Fibroblast of skin of back (primary cell): ENCODE data around the gene SEC16A.

Source experiments
- DNase-seq: peaks from one replicate; pipeline ENCODE4 v3.0.0-alpha.2; 2013

The SEC16A gene

GRCh38 chr9:136399176-136400037, 83.4 kb downstream of the SEC16A start:
- no peak for DNase-seq

DNA sequence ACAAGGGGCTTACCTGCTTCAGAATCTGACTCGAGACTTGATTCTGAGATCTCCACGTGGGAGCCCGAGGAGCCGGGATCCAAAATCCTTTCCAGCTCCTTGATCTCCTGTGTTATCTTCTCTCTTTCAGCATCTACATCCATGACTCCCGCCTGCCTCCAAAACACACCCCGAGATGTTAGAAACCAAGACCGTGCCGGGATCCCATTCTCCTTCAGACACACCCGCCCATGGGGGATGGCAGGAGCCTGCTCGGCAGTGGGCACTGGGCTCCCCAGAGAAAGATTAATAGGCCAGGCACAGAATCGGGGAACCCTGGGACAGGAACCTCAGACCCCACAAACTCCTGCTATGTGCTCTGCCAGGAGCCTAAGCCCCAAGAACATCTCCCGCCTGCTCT, 84.6 kb downstream of the SEC16A start:
- no peak for DNase-seq

GRCh38 chr9:136397643-136398042, 85.2 kb downstream of the SEC16A start:
- no peak for DNase-seq

GRCh38 chr9:136396219-136396515, 86.7 kb downstream of the SEC16A start:
- no peak for DNase-seq

GRCh38 chr9:136395345-136396218, 87.3 kb downstream of the SEC16A start:
- DNase-seq: no peak

GRCh38 chr9:136395020-136395340, 87.9 kb downstream of the SEC16A start:
- no peak for DNase-seq

GRCh38 chr9:136394312-136395019, 88.4 kb downstream of the SEC16A start:
- no peak for DNase-seq

GRCh38 chr9:136393531-136393930, 89.3 kb downstream of the SEC16A start:
- no peak for DNase-seq

GRCh38 chr9:136392538-136393449, 90.0 kb downstream of the SEC16A start:
- DNase-seq: no peak

DNA sequence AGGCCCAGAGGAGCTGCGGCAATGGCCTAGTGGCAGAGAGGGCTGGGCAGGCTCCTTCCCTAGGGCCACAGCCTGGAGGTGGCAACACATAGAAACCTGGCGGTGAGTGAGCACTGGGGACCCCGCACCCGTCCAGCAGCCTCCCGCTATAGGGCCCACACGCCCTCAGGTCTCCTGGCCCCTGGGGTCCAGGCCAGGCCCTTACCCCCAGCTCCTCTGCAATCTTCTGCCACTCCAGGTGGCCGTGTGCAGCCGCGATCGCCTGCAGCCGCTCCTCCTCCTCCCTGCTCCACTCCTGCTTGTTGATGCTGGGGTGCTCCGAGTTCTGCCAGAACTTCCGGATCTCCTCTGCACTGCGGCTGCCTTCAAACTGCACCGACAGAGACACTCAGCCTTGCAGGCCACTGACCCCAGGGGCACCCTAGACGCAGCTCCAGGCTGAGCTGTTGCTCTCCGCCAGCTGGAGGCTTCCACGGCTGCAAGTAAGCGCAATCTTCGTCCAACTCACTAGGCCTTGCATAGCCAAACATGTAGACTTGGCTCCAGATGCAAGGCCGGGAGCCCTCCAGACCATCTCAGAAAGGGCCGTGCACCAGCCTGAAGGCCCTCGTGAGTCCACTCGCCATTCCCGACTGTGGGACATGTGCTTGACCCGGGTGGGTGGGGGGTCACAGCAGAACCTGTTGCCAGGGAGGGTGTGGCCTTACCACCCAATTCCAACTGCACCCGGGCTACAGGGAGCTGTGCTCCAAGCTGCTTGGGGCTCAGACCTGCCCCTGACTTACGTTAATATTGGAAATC, 90.9 kb downstream of the SEC16A start:
- no peak for DNase-seq
